CD4-positive, CD25-positive, alpha-beta regulatory T cell (primary cell): ENCODE results near the gene LRRC14B. TPM values are rescaled to one million over a fixed set of nuclear protein-coding genes. Genes with fewer than 3 reads are reported as not detected.

Experiments
- ATAC-seq, 2 donors: fragments of 150-1000 bp; cut with Tn5 transposase; one replicate each; pipeline ENCODE4 v1.10.0; 2021; ENCODE audit warnings: low read depth in 2 of 2, moderate number of reproducible peaks in 2 of 2, moderate library complexity in 1 of 2
- DNase-seq, 3 donors: peaks; one replicate each; pipeline versions ENCODE4 v3.0.0 to v3.0.0-alpha.2; 2012 to 2022; ENCODE audit warnings: mixed read lengths in 1 of 3
- H3K27ac ChIP-seq: one replicate; pipeline ENCODE4 v1.7.0; 2013; ENCODE audit warnings: mild to moderate bottlenecking, low read length; ENCODE audit not compliant: insufficient read depth, poor library complexity, severe bottlenecking
- H3K27me3 ChIP-seq: one replicate; pipeline ENCODE4 v1.7.0; 2013; ENCODE audit warnings: low read length; ENCODE audit not compliant: control insufficient read depth, insufficient read depth
- H3K36me3 ChIP-seq: one replicate; pipeline ENCODE4 v1.7.0; 2013; ENCODE audit warnings: mild to moderate bottlenecking, low read length, moderate library complexity; ENCODE audit not compliant: control insufficient read depth, insufficient read depth
- H3K4me1 ChIP-seq: 2 replicates; pipeline ENCODE4 v1.7.0; 2013; ENCODE audit warnings: mild to moderate bottlenecking, low read length; ENCODE audit not compliant: insufficient read depth, control insufficient read depth, poor library complexity, severe bottlenecking
- H3K4me3 ChIP-seq: one replicate; pipeline ENCODE4 v1.7.0; 2013; ENCODE audit warnings: low read depth, mild to moderate bottlenecking, low read length, moderate library complexity
- H3K9me3 ChIP-seq, 2 experiments: 1 replicate in 1 of 2; 2 replicates in 1 of 2; pipeline ENCODE4 v1.7.0; 2013; ENCODE audit warnings: low read length in 2 of 2, mild to moderate bottlenecking in 1 of 2, moderate library complexity in 1 of 2; ENCODE audit not compliant: control insufficient read depth in 2 of 2
- H3K27ac Mint-ChIP-seq, 3 donors: one replicate each; pipeline ENCODE4 v1.8.0; 2020 to 2022; ENCODE audit warnings: mild to moderate bottlenecking in 3 of 3, mixed read lengths in 3 of 3, moderate library complexity in 2 of 3
- H3K27me3 Mint-ChIP-seq: one replicate; pipeline ENCODE4 v1.8.0; 2022; ENCODE audit warnings: mild to moderate bottlenecking, mixed read lengths
- H3K36me3 Mint-ChIP-seq: one replicate; pipeline ENCODE4 v1.8.0; 2020; ENCODE audit warnings: mixed read lengths
- H3K4me1 Mint-ChIP-seq, 4 donors: one replicate each; pipeline ENCODE4 v1.8.0; 2020 to 2022; ENCODE audit warnings: mixed read lengths in 4 of 4, mild to moderate bottlenecking in 1 of 4
- H3K4me3 Mint-ChIP-seq, 4 donors: one replicate each; pipeline ENCODE4 v1.8.0; 2020 to 2022; ENCODE audit warnings: mild to moderate bottlenecking in 4 of 4, mixed read lengths in 4 of 4, moderate library complexity in 3 of 4
- H3K9me3 Mint-ChIP-seq, 7 donors: one replicate each; pipeline ENCODE4 v1.8.0; 2020 to 2022; ENCODE audit warnings: mixed read lengths in 7 of 7, mild to moderate bottlenecking in 3 of 7, moderate library complexity in 2 of 7
- polyA plus RNA-seq, 4 donors: library from polyadenylated mRNA; unstranded; fragments of 300-500 nt; fragmentation: Illumina TruSeq; gene quantifications; one replicate each; pipeline ENCODE4 v1.2.3, GENCODE V29; 2021
- total RNA-seq: library from RNA; stranded (reverse); gene quantifications from one replicate; pipeline ENCODE4 v1.2.3, GENCODE V29; 2022

Gene LRRC14B
- total and polyA plus RNA-seq, 5 donors from 2014 or later: not detected

- H3K4me1 ChIP-seq: no peaks in the 10 kb centered on the region
- Mint-ChIP-seq H3K36me3 (no peaks in the 10 kb centered on the region), H3K27ac (no peak overlapping the region), H3K4me1 (no peaks in the 10 kb centered on the region), H3K4me3 (no peak overlapping the region), H3K27me3 (peaks cover 4% of the 10 kb centered on the region), H3K9me3 (peaks cover 2 to 23% (median 9%) of the 10 kb centered on the region in 7 donors)
- ATAC-seq (no peak), DNase-seq (no peak)
- H3K27ac ChIP-seq: no peak overlapping the region
- H3K27me3 ChIP-seq: no peaks in the 10 kb centered on the region
- peaks cover 21 to 25% of the 10 kb centered on the region in 2 experiments for H3K9me3 ChIP-seq
- no peaks in the 10 kb centered on the region for H3K36me3 ChIP-seq
- no peak overlapping the region for H3K4me3 ChIP-seq
Observed at GRCh38 chr5:149745-150485, 41.4 kb upstream of the LRRC14B start.

DNA sequence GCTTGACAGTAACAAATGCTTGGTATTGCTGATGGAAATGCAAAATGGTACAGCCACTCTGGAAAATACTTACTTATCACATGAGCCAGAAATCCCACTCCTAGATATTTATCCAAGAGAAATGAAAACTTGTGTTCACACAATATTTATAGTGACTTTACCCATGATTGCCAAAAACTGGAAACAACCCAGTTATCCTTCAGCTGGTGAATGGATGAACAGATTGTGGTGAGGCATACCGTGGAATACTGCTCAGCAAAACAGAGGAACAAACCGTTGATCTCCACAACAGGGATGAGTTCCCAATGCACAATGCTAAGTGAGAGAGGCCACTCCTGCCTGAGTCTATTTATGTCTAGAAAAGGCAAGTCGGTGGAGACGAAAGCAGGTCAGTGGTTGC is 40.5 kb upstream of the LRRC14B start:
- Histone ChIP-seq H3K27me3 (no peaks in the 10 kb centered on the region), H3K36me3 (no peaks in the 10 kb centered on the region), H3K4me1 (no peaks in the 10 kb centered on the region), H3K9me3 (peaks cover 21 to 25% of the 10 kb centered on the region in 2 experiments), H3K27ac (no peak overlapping the region), H3K4me3 (no peak overlapping the region)
- H3K4me3 Mint-ChIP-seq: no peak overlapping the region
- H3K4me1 Mint-ChIP-seq: no peaks in the 10 kb centered on the region
- no peaks in the 10 kb centered on the region for H3K36me3 Mint-ChIP-seq
- DNase-seq (no peak), ATAC-seq (no peak)
- H3K27me3 Mint-ChIP-seq: peaks cover 4% of the 10 kb centered on the region
- no peak overlapping the region for H3K27ac Mint-ChIP-seq
- peaks cover 2 to 23% (median 5%) of the 10 kb centered on the region in 7 donors for H3K9me3 Mint-ChIP-seq

DNA sequence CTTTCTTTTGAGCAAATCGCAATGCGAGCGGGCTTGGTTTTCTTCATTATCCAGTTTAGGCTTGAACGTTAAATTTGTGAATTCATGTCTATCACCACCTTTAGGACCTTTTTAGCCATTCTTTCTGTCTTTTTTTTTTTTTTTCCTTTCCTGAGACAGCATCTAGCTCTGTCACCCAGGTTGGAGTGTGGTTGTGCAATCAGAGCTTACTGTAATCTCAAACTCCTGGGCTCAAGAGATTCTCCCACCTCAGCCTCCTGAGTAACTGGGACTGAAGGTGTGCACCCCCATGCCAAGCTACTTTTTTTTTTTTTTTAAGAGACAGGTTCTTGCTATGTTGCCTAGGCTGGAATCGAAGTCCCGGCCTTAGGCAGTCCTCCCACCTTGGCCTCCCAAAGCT is 39.2 kb upstream of the LRRC14B start:
- Histone ChIP-seq H3K36me3 (no peaks in the 10 kb centered on the region), H3K4me1 (no peaks in the 10 kb centered on the region), H3K27me3 (no peaks in the 10 kb centered on the region), H3K4me3 (no peak overlapping the region), H3K27ac (no peak overlapping the region), H3K9me3 (peaks cover 17 to 19% of the 10 kb centered on the region in 2 experiments)
- peaks cover 4% of the 10 kb centered on the region for H3K27me3 Mint-ChIP-seq
- no peak for DNase-seq
- no peak for ATAC-seq
- H3K36me3 Mint-ChIP-seq: no peaks in the 10 kb centered on the region
- H3K9me3 Mint-ChIP-seq: peaks cover 2 to 19% (median 5%) of the 10 kb centered on the region in 7 donors
- H3K4me1 Mint-ChIP-seq: no peaks in the 10 kb centered on the region
- no peak overlapping the region for H3K27ac Mint-ChIP-seq
- H3K4me3 Mint-ChIP-seq: no peak overlapping the region

DNA sequence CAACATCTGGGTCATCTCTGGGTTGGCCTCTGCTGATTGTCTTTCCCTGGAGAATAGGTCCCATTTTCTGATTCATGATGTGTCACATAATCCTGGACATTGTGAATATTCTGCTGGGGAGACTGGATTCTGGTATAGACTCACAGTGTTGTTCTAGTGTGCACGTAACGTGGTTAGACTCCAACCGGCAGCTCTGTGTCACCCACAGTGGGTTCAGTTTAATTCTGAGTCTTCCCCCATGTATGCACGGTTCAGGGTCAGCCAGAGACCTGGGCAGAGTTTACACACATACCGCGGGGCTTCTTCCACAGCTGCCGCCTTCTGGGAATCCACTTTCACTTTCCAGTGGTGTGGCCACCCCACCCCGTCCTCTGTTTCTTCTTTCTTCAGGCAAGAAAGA is 38.0 kb upstream of the LRRC14B start:
- Histone ChIP-seq H3K4me1 (no peaks in the 10 kb centered on the region), H3K27ac (no peak overlapping the region), H3K27me3 (no peaks in the 10 kb centered on the region), H3K4me3 (no peak overlapping the region), H3K9me3 (peaks cover 6 to 7% of the 10 kb centered on the region in 2 experiments), H3K36me3 (no peaks in the 10 kb centered on the region)
- peaks cover 0 to 7% (median 4%) of the 10 kb centered on the region in 7 donors for H3K9me3 Mint-ChIP-seq
- DNase-seq (no peak), ATAC-seq (no peak)
- H3K4me3 Mint-ChIP-seq: no peak overlapping the region
- no peaks in the 10 kb centered on the region for H3K36me3 Mint-ChIP-seq
- no peaks in the 10 kb centered on the region for H3K4me1 Mint-ChIP-seq
- no peaks in the 10 kb centered on the region for H3K27me3 Mint-ChIP-seq
- no peak overlapping the region for H3K27ac Mint-ChIP-seq

DNA sequence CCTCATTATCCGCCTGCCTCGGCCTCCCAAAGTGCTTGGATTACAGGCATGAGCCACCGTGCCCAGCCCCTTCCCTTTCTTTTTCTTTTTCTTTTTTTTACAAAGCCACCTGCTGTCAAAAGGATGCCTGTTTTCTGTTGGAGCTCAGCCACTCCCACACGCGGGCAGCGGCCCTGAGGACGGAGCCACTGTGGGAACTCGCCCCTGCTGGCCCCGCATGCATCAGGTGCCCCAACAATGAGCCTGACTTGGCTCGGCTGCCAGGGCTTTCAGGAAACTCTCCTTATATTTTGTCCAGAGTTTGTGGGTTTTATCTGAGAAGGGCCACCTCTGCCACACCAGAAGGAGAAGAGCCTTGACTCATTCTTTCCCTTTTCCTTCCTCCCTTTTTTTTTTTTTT is 37.1 kb upstream of the LRRC14B start:
- Mint-ChIP-seq H3K27ac (no peak overlapping the region), H3K36me3 (no peaks in the 10 kb centered on the region), H3K4me1 (no peaks in the 10 kb centered on the region), H3K4me3 (no peak overlapping the region), H3K27me3 (peaks cover 4% of the 10 kb centered on the region), H3K9me3 (peaks cover 0 to 4% (median 0%) of the 10 kb centered on the region in 7 donors)
- H3K27me3 ChIP-seq: no peaks in the 10 kb centered on the region
- DNase-seq (no peak), ATAC-seq (no peak)
- H3K9me3 ChIP-seq: no peaks in the 10 kb centered on the region
- H3K36me3 ChIP-seq: no peaks in the 10 kb centered on the region
- no peak overlapping the region for H3K27ac ChIP-seq
- no peak overlapping the region for H3K4me3 ChIP-seq
- no peaks in the 10 kb centered on the region for H3K4me1 ChIP-seq

DNA sequence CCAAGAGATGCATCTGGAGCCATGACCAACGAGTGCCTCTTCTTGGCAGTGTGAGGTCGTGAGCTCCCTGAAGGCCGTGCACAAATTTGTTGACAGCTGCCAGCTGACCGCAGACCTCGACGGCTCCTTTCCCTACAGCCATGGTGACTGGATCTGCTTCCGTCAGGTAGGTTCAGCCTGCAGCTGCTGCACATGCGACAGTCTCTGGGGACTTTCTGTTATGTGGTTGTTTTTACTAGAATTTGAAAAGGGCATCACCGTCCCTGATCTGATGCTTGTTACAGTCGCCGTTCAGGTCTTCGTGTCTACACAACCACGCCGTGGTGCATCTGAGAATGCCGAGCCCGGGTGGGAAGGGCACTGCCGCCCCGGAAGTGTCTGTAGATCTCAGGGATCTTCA is 36.5 kb upstream of the LRRC14B start:
- no peaks in the 10 kb centered on the region for H3K4me1 ChIP-seq
- DNase-seq: no peak
- no peaks in the 10 kb centered on the region for H3K4me1 Mint-ChIP-seq

DNA sequence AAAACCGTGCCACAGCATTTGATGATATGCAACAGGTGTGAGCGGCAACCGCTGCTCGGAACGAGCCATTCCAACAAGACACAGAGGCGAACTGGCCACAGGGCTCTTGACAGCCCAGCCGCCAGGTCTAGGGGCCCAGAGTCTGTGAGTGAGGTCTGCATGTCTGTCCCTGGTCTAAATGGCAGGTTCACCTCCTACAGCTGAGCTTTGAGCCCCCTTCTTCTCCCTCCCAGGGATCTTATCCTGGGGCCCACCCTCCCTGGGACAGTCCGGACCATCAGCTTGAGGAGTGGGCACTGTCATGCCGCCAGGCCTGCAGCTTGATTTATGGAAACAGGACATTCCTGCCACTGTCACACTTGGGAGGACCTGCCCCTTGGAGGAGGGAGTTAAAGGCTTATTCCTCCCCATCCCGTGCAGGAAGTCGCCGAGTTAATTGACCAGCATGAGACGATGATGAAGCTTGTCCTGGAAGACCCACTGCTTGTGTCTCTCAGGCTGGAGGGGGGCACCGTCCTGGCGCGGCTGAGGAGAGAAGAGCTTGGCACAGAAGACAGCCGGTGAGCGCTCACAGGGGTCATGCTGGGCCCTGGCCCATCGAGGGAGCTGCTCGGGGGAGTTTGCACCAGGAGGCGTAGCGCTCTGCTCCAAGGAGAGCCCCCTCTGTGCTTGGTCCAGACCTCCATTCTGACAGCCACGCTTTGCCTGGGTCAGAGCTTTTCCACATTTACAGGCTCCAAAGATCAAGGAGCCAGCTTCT is 35.5 kb upstream of the LRRC14B start:
- Histone ChIP-seq H3K27me3 (no peaks in the 10 kb centered on the region), H3K27ac (no peak overlapping the region), H3K4me1 (no peaks in the 10 kb centered on the region), H3K9me3 (no peaks in the 10 kb centered on the region), H3K4me3 (no peak overlapping the region), H3K36me3 (no peaks in the 10 kb centered on the region)
- H3K36me3 Mint-ChIP-seq: no peaks in the 10 kb centered on the region
- DNase-seq (no peak), ATAC-seq (no peak)
- H3K4me1 Mint-ChIP-seq: no peaks in the 10 kb centered on the region
- H3K27me3 Mint-ChIP-seq: peaks cover 9% of the 10 kb centered on the region
- H3K4me3 Mint-ChIP-seq: no peak overlapping the region
- H3K27ac Mint-ChIP-seq: no peak overlapping the region
- H3K9me3 Mint-ChIP-seq: peaks cover 0 to 3% (median 0%) of the 10 kb centered on the region in 7 donors

More for the DNA sequence above, 36.5 kb upstream of the LRRC14B start:
- Histone ChIP-seq H3K4me3 (no peak overlapping the region), H3K9me3 (no peaks in the 10 kb centered on the region), H3K27me3 (no peaks in the 10 kb centered on the region), H3K27ac (no peak overlapping the region), H3K36me3 (no peaks in the 10 kb centered on the region)
- no peak overlapping the region for H3K4me3 Mint-ChIP-seq
- peaks cover 9% of the 10 kb centered on the region for H3K27me3 Mint-ChIP-seq
- ATAC-seq: no peak
- H3K27ac Mint-ChIP-seq: no peak overlapping the region
- peaks cover 0 to 3% (median 0%) of the 10 kb centered on the region in 7 donors for H3K9me3 Mint-ChIP-seq
- no peaks in the 10 kb centered on the region for H3K36me3 Mint-ChIP-seq
